ENCODE measurements around the gene ZNF385C.

DNA sequence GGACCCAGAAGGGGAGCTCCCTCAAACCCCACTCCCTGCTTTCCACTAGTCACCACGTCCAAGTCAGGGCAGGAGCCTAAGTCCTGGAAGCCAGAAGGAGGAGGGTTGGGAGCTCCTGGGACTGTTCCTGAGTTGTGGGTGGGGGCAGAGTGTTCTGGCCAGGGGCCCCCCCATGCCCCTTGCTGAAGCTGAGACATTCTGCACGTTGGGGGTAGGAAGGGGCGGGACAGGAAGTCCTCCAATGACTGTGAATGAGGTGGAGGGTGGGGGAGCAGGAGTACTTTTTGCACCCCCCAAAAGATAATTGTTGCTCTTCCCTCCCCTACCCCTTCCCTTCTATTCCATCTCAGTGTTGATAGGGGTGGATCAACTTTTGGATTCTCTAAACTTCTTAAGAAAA, 26.5 kb downstream of the ZNF385C start:
- TF ChIP-seq EZH2 (IDR thresholded peaks at IDR 0.05; ENCODE audit: insufficient read depth, poor library complexity, severe bottlenecking) (no peak), EZH2phosphoT487 (IDR thresholded peaks at IDR 0.05; ENCODE audit: insufficient read depth, low read depth) (no peak)
